Naive thymus-derived CD8-positive, alpha-beta T cell (primary cell): ENCODE results near the gene ENPP6. TPM values are rescaled to one million over a fixed set of nuclear protein-coding genes. Genes with fewer than 3 reads are reported as not detected.
A peak's percentile ranks its signal among the peaks of the same experiment; 100 is the strongest.

Source experiments
- ATAC-seq, 2 donors: fragments of 150-1000 bp; cut with Tn5 transposase in 1 of 2; sonication (Bioruptor Pico), chemical (Tn5 transposase) in 1 of 2; 1 replicate in 1 of 2; 2 replicates in 1 of 2; pipeline ENCODE4 v1.10.0; 2021; ENCODE audit warnings: mild to moderate bottlenecking in 2 of 2, moderate library complexity in 2 of 2
- POLR2A ChIA-PET: fragments of 350-600 bp; sonication (Branson Sonifier 250); formaldehyde crosslinking; loops from one replicate; lab custom pipeline; 2021; ENCODE audit warnings: antibody characterized with exemption; lab: Charles Lee
- DNase-seq, 10 donors: peaks; one replicate each; pipeline versions ENCODE4 v3.0.0 to v3.0.0-alpha.2; 2020 to 2022
- H3K27ac Mint-ChIP-seq, 10 donors: one replicate each; pipeline ENCODE4 v1.8.0; 2020 to 2022; ENCODE audit warnings: mild to moderate bottlenecking in 10 of 10, mixed read lengths in 10 of 10, moderate library complexity in 4 of 10, inconsistent platforms in 1 of 10
- H3K27me3 Mint-ChIP-seq, 5 donors: one replicate each; pipeline ENCODE4 v1.8.0; 2021 to 2022; ENCODE audit warnings: mixed read lengths in 5 of 5
- H3K36me3 Mint-ChIP-seq, 3 donors: one replicate each; pipeline ENCODE4 v1.8.0; 2020 to 2022; ENCODE audit warnings: mixed read lengths in 3 of 3, mild to moderate bottlenecking in 2 of 3, inconsistent platforms in 1 of 3
- H3K4me1 Mint-ChIP-seq, 4 donors: one replicate each; pipeline ENCODE4 v1.8.0; 2021 to 2022; ENCODE audit warnings: mixed read lengths in 4 of 4
- H3K4me3 Mint-ChIP-seq, 10 donors: one replicate each; pipeline ENCODE4 v1.8.0; 2020 to 2022; ENCODE audit warnings: mild to moderate bottlenecking in 10 of 10, mixed read lengths in 10 of 10, moderate library complexity in 6 of 10, inconsistent platforms in 1 of 10
- H3K9me3 Mint-ChIP-seq, 9 donors: one replicate each; pipeline ENCODE4 v1.8.0; 2020 to 2022; ENCODE audit warnings: mixed read lengths in 9 of 9, mild to moderate bottlenecking in 3 of 9, inconsistent platforms in 1 of 9, moderate library complexity in 1 of 9
- polyA plus RNA-seq, 3 donors: library from polyadenylated mRNA; unstranded; fragments of 300-500 nt; fragmentation: Illumina TruSeq; gene quantifications; one replicate each; pipeline ENCODE4 v1.2.3, GENCODE V29; 2021
- total RNA-seq, 8 experiments: library from RNA in 2 of 8; stranded (reverse) in 2 of 8; gene quantifications; one replicate each; pipeline ENCODE4 v1.2.3 and lab custom pipeline; 2021 to 2026

The ENPP6 gene
- total and polyA plus RNA-seq, 5 experiments from 2014 or later = 0.08 TPM; not detected in 4

GRCh38 chr4:184253072-184253420 is 35.4 kb upstream of the ENPP6 start:
- ATAC-seq = no peak
- no peak overlapping the region for H3K27ac Mint-ChIP-seq
- H3K4me3 Mint-ChIP-seq = no peak overlapping the region
- H3K4me1 Mint-ChIP-seq = peaks cover 0 to 5% (median 2%) of the 10 kb centered on the region in 4 donors
- no peaks in the 10 kb centered on the region for H3K27me3 Mint-ChIP-seq
- H3K9me3 Mint-ChIP-seq = no peaks in the 10 kb centered on the region
- DNase-seq = no peak
- POLR2A ChIA-PET = no interaction called here
- H3K36me3 Mint-ChIP-seq = no peaks in the 10 kb centered on the region

- H3K4me1 Mint-ChIP-seq = peaks cover 0 to 5% (median 2%) of the 10 kb centered on the region in 4 donors
- no peak overlapping the region for H3K27ac Mint-ChIP-seq
- peaks cover 0 to 1% (median 0%) of the 10 kb centered on the region in 5 donors for H3K27me3 Mint-ChIP-seq
- H3K4me3 Mint-ChIP-seq = no peak overlapping the region
- DNase-seq (no peak), ATAC-seq (no peak)
- no peaks in the 10 kb centered on the region for H3K36me3 Mint-ChIP-seq
- no peaks in the 10 kb centered on the region for H3K9me3 Mint-ChIP-seq
- POLR2A ChIA-PET = no interaction called here
Measured at GRCh38 chr4:184252136-184253071, 34.7 kb upstream of the ENPP6 start.

- Mint-ChIP-seq H3K27ac (no peak overlapping the region), H3K4me1 (peaks cover 0 to 5% (median 2%) of the 10 kb centered on the region in 4 donors), H3K4me3 (no peak overlapping the region), H3K27me3 (peaks cover 0 to 6% (median 3%) of the 10 kb centered on the region in 5 donors), H3K36me3 (no peaks in the 10 kb centered on the region), H3K9me3 (no peaks in the 10 kb centered on the region)
- ATAC-seq = no peak
- DNase-seq = no peak
- POLR2A ChIA-PET = no interaction called here
Measured at GRCh38 chr4:184251670-184251980, 34.0 kb upstream of the ENPP6 start.

DNA sequence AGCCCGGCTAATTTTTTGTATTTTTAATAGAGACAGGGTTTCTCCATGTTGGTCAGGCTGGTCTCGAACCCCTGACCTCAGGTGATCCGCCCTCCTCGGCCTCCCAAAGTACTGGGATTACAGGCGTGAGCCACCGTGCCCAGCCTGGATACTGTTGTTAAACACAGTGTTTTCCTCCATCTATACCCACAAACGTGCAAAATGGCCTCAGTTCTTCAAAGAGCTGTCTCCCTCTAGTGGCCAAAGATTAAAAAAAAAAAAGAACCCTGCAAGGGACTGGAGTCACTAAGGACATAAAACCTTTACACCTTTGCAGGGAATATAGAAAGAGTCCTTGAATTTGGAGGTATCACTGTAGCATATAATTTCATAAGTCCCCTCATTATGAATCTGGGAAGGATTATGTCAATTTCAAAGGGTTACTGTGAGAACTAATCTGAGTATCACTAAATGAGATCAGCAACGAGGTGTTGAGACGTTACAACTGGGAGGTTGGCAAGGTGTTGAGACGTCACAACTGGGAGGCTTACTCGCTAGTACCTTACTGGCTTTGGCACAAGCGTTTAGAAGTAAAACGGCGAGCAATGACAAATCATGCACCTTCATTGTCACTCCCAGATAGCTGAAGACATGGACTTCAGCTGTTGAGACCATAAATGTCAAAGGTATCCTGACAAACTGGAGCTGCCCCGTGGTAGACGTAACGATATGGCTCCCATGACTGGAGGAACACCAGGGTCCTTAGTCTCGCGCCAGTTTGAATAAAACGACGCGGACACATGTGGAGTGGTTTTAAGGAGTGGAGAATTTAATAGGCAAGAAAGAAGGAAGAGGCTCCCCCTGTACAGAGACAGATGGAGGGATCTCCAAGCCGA is 33.4 kb upstream of the ENPP6 start:
- no peak overlapping the region for H3K4me3 Mint-ChIP-seq
- peak; percentile 76 to 84 for ATAC-seq
- POLR2A ChIA-PET = no interaction called here
- H3K4me1 Mint-ChIP-seq = peaks cover 0 to 5% (median 2%) of the 10 kb centered on the region in 4 donors
- no peaks in the 10 kb centered on the region for H3K9me3 Mint-ChIP-seq
- H3K27ac Mint-ChIP-seq = peak overlapping the region in 2 of 10 donors; percentile 26 to 28
- peaks cover 0 to 9% (median 4%) of the 10 kb centered on the region in 5 donors for H3K27me3 Mint-ChIP-seq
- no peaks in the 10 kb centered on the region for H3K36me3 Mint-ChIP-seq
- peak in 5 of 10 donors; percentile 17 to 68 (median 61) for DNase-seq

- POLR2A ChIA-PET = no interaction called here
- Mint-ChIP-seq H3K27me3 (peaks cover 0 to 9% (median 4%) of the 10 kb centered on the region in 5 donors), H3K9me3 (no peaks in the 10 kb centered on the region), H3K4me1 (peaks cover 0 to 5% (median 2%) of the 10 kb centered on the region in 4 donors), H3K27ac (no peak overlapping the region), H3K4me3 (no peak overlapping the region), H3K36me3 (no peaks in the 10 kb centered on the region)
- ATAC-seq = no peak
- no peak for DNase-seq
Measured at GRCh38 chr4:184248216-184248615, 30.5 kb upstream of the ENPP6 start.

DNA sequence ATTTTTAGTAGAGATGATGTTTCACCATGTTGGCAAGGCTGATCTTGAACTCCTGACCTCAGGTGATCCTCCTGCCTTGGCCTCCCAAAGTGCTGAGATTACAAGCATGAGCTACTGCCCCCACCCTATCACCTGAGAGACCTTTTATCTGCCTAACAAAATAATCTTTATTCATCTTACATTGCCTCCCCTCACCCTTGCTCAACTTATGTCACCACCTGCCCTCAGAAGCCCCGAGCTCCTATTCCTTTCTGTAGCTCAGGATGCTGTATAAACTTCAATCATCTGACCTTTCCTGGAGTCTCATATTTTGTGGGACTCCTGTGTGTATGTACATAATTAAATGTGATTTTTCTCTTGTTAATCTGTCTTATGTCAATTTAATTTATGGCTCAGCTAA is 29.7 kb upstream of the ENPP6 start:
- peaks cover 0 to 9% (median 4%) of the 10 kb centered on the region in 5 donors for H3K27me3 Mint-ChIP-seq
- no peak overlapping the region for H3K4me3 Mint-ChIP-seq
- POLR2A ChIA-PET = no interaction called here
- H3K4me1 Mint-ChIP-seq = peaks cover 0 to 5% (median 2%) of the 10 kb centered on the region in 4 donors
- H3K36me3 Mint-ChIP-seq = no peaks in the 10 kb centered on the region
- H3K9me3 Mint-ChIP-seq = no peaks in the 10 kb centered on the region
- ATAC-seq (no peak), DNase-seq (no peak)
- H3K27ac Mint-ChIP-seq = peak overlapping the region in 1 of 10 donors; percentile 23

GRCh38 chr4:184246426-184246825 is 28.8 kb upstream of the ENPP6 start:
- Mint-ChIP-seq H3K27ac (no peak overlapping the region), H3K9me3 (no peaks in the 10 kb centered on the region)
- ATAC-seq = no peak

GRCh38 chr4:184238072-184238745 is 20.5 kb upstream of the ENPP6 start:
- H3K4me3 Mint-ChIP-seq = no peak overlapping the region
- ATAC-seq (no peak), DNase-seq (no peak)
- H3K27ac Mint-ChIP-seq = peak overlapping the region in 3 of 10 donors; percentile 36 to 57 (median 45)
- no peaks in the 10 kb centered on the region for H3K27me3 Mint-ChIP-seq
- H3K9me3 Mint-ChIP-seq = no peaks in the 10 kb centered on the region
- no peaks in the 10 kb centered on the region for H3K36me3 Mint-ChIP-seq
- H3K4me1 Mint-ChIP-seq = peaks cover 0 to 13% (median 7%) of the 10 kb centered on the region in 4 donors
- POLR2A ChIA-PET = no interaction called here

More at GRCh38 chr4:184246426-184246825, 28.8 kb upstream of the ENPP6 start:
- Mint-ChIP-seq H3K4me3 (no peak overlapping the region), H3K27me3 (peaks cover 0 to 9% (median 4%) of the 10 kb centered on the region in 5 donors), H3K36me3 (no peaks in the 10 kb centered on the region), H3K4me1 (peaks cover 0 to 5% (median 2%) of the 10 kb centered on the region in 4 donors)
- POLR2A ChIA-PET = no interaction called here
- DNase-seq = no peak

GRCh38 chr4:184237612-184238011 is 19.9 kb upstream of the ENPP6 start:
- Mint-ChIP-seq H3K4me1 (peaks cover 0 to 13% (median 7%) of the 10 kb centered on the region in 4 donors), H3K4me3 (no peak overlapping the region), H3K36me3 (no peaks in the 10 kb centered on the region), H3K27ac (peak overlapping the region in 3 of 10 donors; percentile 36 to 57 (median 45)), H3K9me3 (no peaks in the 10 kb centered on the region), H3K27me3 (no peaks in the 10 kb centered on the region)
- peak in 1 of 10 donors; percentile 5 for DNase-seq
- POLR2A ChIA-PET = no interaction called here
- ATAC-seq = peak; percentile 57 to 80

- Mint-ChIP-seq H3K27me3 (no peaks in the 10 kb centered on the region), H3K9me3 (no peaks in the 10 kb centered on the region), H3K36me3 (no peaks in the 10 kb centered on the region), H3K4me1 (peaks cover 0 to 13% (median 8%) of the 10 kb centered on the region in 4 donors), H3K27ac (no peak overlapping the region), H3K4me3 (no peak overlapping the region)
- POLR2A ChIA-PET = no interaction called here
- ATAC-seq (no peak), DNase-seq (no peak)
Measured at GRCh38 chr4:184235526-184235925, 17.9 kb upstream of the ENPP6 start.

- Mint-ChIP-seq H3K36me3 (no peaks in the 10 kb centered on the region), H3K9me3 (no peaks in the 10 kb centered on the region), H3K27ac (no peak overlapping the region), H3K27me3 (peaks cover 0 to 5% (median 0%) of the 10 kb centered on the region in 5 donors), H3K4me3 (no peak overlapping the region), H3K4me1 (peaks cover 10 to 27% (median 21%) of the 10 kb centered on the region in 4 donors)
- DNase-seq (no peak), ATAC-seq (no peak)
- POLR2A ChIA-PET = no interaction called here
Measured at GRCh38 chr4:184234155-184234554, 16.5 kb upstream of the ENPP6 start.

DNA sequence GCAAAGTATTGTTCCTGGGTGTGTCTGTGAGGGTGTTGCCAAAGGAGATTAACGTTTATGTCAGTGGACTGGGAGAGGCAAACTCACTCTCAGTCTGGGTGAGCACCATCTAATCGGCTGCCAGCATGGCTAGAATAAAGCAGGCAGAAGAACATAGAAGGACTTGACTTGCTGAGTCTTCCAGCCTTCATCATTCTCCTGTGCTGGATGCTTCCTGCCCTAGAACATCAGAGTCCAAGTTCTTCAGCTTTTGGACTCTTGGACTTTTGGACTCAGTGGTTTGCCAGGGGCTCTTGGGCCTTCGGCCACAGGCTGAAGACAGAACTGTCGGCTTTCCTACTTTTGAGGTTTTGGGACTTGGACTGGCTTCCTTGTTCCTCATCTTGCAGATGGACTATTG is 15.3 kb upstream of the ENPP6 start:
- Mint-ChIP-seq H3K4me3 (no peak overlapping the region), H3K36me3 (no peaks in the 10 kb centered on the region), H3K9me3 (no peaks in the 10 kb centered on the region), H3K4me1 (peaks cover 17 to 35% (median 32%) of the 10 kb centered on the region in 4 donors), H3K27me3 (peaks cover 0 to 10% (median 0%) of the 10 kb centered on the region in 5 donors), H3K27ac (peak overlapping the region in 1 of 10 donors; percentile 20)
- ATAC-seq (no peak), DNase-seq (no peak)
- POLR2A ChIA-PET = no interaction called here
